HG03280 (cell line): ENCODE measurements around the gene IL1RAPL1.

Source experiments
- ATAC-seq: cut with Tn5 transposase; IDR thresholded peaks from one replicate; pipeline ENCODE4 v1.9.1; 2021; ENCODE audit warnings: mild to moderate bottlenecking, moderate library complexity; ENCODE audit not compliant: unreplicated experiment

IL1RAPL1 gene

DNA sequence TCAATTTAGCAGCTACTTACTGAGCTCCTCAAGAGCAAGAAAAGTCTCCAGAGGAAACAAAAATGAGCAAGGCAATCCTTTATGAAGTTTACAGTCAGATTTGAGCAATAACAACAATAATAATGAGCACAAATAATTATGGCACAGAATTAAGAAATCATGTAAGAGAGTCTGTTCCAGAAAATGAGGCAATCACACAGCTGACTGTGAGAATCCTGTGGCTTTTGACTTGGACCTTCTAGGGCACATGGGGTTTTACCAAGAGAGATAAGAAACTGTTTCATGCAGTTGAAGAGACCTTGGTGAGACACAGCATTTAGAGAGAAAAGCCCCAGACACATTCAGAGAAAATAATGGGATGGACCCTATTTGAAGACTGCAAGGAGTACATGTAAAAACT, 1265.5 kb downstream of the IL1RAPL1 start:
- ATAC-seq, result no peak

DNA sequence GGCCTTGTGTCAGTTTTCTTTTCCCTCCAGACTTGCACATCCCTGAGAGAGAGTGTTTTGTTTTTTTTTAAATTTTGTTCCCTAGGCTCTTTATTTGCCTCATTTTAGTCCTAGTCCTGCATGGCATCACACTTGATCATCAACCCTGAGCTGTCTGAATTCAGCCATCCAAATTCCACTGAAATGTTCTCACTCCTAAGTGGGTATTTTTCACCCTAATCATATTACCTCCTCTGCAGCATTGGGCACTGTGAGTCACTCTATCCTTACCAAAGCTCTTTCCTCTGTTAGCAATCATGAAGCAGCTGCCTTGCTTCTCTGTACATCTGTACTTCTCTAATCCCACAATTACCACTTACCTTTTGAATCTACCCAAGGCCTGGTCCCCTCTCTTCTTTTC, 1271.5 kb downstream of the IL1RAPL1 start:
- no peak for ATAC-seq

DNA sequence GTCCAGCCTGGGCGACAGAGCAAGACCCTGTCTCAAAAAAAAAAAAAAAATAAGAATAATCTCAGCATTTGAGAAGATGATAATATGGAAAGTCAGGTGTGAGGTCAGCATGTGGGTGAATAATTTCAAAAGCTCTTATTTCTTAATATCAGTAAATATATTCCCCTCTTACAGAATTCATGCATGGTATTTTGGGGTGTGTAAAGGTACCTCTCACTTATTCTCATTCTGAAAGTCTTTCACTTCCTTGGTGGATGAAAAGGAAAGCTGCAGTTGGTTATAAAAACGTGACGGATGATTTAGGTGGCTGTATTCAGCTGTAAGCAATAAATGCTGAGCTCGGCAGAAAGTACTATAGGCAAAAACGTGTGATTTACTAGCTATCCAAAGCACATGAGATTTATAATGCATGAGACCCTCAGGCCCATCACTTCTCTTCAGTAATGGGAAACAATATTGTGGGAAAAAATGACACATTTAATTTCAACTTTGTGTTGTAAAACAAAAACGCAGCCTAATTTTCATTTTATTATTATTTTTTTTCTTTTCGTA, 1275.0 kb downstream of the IL1RAPL1 start:
- no peak for ATAC-seq

GRCh38 chrX:29867971-29868370, 1280.7 kb downstream of the IL1RAPL1 start:
- no peak for ATAC-seq

- ATAC-seq, result no peak
Observed at GRCh38 chrX:29869837-29870236, 1282.6 kb downstream of the IL1RAPL1 start.

GRCh38 chrX:29870608-29871007, 1283.4 kb downstream of the IL1RAPL1 start:
- no peak for ATAC-seq

GRCh38 chrX:29872831-29873230, 1285.6 kb downstream of the IL1RAPL1 start:
- ATAC-seq, result no peak

- no peak for ATAC-seq
Observed at GRCh38 chrX:29876733-29877132, 1289.5 kb downstream of the IL1RAPL1 start.

GRCh38 chrX:29880977-29881376, 1293.7 kb downstream of the IL1RAPL1 start:
- no peak for ATAC-seq

DNA sequence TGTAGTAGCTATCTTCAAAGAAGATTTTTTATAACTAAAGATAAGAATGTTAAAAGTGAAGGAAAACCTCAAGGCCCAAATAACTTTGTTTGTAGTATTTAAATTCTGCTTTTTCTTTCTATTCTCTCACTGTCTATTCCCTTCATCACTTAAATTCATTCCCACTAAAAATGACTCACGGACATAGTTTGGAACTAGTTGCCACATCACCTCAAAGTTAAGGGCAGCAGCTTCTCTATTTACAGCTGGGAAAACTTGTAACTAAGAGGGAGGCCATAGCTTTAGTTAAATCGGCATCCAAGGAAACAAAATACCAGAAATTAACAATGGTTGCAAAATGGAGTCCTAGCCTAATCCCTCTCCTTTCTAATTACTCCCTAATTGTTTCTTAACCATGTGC, 1302.8 kb downstream of the IL1RAPL1 start:
- ATAC-seq, result no peak

DNA sequence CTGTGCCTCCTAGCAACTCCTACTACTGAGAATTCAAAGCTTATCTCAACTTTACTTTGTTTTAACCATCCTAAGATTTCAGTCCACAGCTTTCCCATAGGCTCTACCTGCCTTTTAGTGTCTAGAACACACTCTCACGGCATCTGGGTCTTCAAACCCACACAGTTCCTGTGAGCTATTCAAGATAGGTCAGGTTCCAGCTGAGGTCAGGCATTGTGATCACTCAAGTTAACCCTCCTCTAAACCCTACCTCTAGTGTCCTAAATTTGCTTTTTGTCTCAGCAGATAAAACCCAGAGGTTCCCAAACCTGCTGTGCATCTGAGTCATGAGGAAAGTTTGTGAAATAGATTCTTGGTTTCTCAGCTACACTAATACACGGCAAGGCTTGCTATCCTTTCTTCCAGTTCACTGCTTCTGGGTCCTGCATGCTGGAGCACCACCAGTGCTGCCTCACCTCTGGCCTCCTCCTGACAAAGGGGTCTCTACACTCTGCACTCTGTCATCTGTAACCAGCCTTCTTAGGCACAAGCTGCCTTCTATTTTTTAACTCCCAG, 1303.5 kb downstream of the IL1RAPL1 start:
- ATAC-seq, result no peak

- ATAC-seq, result no peak
Observed at GRCh38 chrX:29902004-29902403, 1314.8 kb downstream of the IL1RAPL1 start.

DNA sequence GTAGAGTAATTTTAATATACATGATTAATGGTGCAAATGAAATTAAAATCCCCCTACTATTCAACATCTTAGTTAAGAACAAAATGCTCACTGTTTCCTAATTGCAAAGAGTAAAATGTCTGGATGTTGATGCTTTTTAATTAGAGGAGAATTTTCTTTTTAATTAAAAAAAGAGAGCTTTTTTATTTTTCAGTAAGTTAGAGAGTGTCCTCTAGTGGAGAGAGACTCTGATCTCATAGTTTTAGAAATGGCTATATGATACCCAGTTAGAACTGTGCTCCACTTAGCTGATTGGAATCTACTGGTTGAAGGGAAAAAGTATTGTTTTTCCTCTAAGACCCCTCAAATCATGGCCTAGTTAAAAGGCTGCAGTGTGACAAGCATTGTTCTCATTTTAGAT, 1316.1 kb downstream of the IL1RAPL1 start:
- ATAC-seq, result no peak

DNA sequence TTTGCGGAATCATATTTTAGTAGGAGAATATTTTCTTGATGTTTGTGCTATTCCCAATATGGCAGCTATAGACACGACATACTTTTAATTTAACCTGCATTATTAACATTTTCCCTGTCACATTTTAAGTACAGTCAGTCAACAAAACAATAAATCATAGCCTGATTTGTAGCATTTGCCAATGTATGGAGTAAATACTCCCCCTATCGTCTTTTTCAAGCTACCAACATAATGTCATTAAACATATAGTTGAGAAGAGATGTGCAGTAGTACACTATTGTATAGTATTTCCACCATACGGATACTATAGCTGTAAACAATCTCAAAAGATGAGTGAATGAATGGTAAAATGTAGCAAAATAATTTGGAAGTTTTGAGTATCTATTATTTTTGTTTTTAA, 1324.4 kb downstream of the IL1RAPL1 start:
- no peak for ATAC-seq

DNA sequence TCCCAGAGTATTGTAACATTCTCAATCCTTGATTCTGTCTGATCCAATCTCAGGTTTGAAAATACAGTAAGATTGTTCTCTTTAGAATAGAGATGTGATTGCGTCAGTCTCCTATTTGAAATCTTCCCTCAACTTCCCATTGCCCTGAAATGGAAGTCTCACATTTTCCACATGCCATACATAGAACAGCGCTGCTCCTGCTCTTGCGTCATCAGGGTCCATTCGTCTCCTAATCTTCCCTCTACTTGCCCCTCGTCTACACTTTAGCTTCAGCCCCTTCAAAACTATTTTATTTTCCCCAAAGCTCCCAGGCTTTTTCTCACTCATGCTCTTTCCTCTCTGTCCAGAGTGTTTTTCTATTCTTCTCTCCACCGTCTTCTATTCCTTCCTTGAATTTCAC, 1326.4 kb downstream of the IL1RAPL1 start:
- no peak for ATAC-seq

DNA sequence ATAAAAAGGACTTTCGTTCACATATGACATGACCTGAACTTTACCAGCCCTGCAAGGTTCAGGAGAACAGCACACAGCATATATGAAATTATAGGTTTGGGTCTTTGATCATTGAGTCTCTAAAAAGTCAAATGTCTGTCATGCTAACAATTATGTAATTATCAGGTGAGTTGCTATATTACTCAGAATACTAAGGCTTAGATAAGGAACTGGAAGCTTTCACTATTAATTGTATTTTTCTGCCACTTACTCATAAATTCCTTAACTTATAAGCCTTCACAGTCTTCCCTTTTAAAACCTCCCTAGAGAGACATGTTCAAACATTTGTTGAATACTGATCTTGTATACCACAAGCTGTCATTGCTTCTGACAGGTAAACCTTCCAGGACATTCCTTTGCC, 1335.4 kb downstream of the IL1RAPL1 start:
- no peak for ATAC-seq

- no peak for ATAC-seq
Observed at GRCh38 chrX:29926056-29926455, 1338.8 kb downstream of the IL1RAPL1 start.

GRCh38 chrX:29926659-29927058, 1339.4 kb downstream of the IL1RAPL1 start:
- no peak for ATAC-seq

GRCh38 chrX:29935455-29935854, 1348.2 kb downstream of the IL1RAPL1 start:
- ATAC-seq, result no peak

GRCh38 chrX:29940750-29941149, 1353.5 kb downstream of the IL1RAPL1 start:
- no peak for ATAC-seq

- ATAC-seq, result no peak
Observed at GRCh38 chrX:29941287-29941686, 1354.0 kb downstream of the IL1RAPL1 start.

DNA sequence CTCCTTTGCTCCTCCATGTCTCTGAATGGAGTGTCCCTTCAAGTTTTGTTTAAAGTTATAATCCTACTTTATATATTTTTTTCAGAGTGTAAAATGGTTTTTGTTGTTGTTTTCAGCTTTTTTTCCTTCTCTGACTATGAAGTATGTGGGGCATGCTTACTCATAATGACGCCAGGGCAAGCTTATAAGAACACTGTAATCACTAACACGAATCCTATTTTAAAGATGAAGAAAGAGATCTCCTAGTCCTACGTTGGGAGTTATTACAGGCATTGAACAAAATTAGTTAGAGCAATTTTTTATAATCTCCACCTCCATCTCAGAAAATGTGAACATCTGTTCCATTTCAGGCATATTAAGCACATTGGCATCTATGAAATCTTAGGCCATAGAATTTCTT, 1360.0 kb downstream of the IL1RAPL1 start:
- ATAC-seq, result no peak

GRCh38 chrX:29948653-29949052, 1361.4 kb downstream of the IL1RAPL1 start:
- ATAC-seq, result no peak
